HL-60/S4 treated with retinoic acid at 250 ng/mL for 4 days and 3 days (cell line): ENCODE results near the gene EHHADH.
"Not testable (repeated sequence)": the region's sequence is repeated elsewhere in the genome, so short reads cannot be mapped to it uniquely, and the experiment has no call there.

Source experiments
- in situ Hi-C: fragments of 300-500 bp; cut with MboI; formaldehyde crosslinking; loops from 2 replicates; pipeline ENCODE4 v1.7.0; 2022; ENCODE audit warnings: low sequenced_read_pairs

Gene EHHADH

GRCh38 chr3:185253133-185253532 lies 716 bp downstream of the EHHADH start:
- in situ Hi-C loops: not testable (repeated sequence)

GRCh38 chr3:185251272-185251671 lies 2.6 kb downstream of the EHHADH start:
- in situ Hi-C loops: no loop called here

- in situ Hi-C loops: no loop called here
These were observed 3.2 kb downstream of the EHHADH start for GRCh38 chr3:185250653-185251052.

GRCh38 chr3:185250247-185250646 lies 3.6 kb downstream of the EHHADH start:
- in situ Hi-C loops: no loop called here

- in situ Hi-C loops: no loop called here
These were observed 11.2 kb downstream of the EHHADH start for GRCh38 chr3:185242642-185243041.

GRCh38 chr3:185236969-185237368 lies 16.9 kb downstream of the EHHADH start:
- in situ Hi-C loops: no loop called here

GRCh38 chr3:185233328-185233727 lies 20.5 kb downstream of the EHHADH start:
- in situ Hi-C loops: no loop called here

GRCh38 chr3:185226526-185226925 lies 27.3 kb downstream of the EHHADH start:
- in situ Hi-C loops: not testable (repeated sequence)

- in situ Hi-C loops: no loop called here
These were observed 28.3 kb downstream of the EHHADH start for GRCh38 chr3:185225523-185225922.

- in situ Hi-C loops: no loop called here
These were observed 28.8 kb downstream of the EHHADH start for GRCh38 chr3:185225080-185225479.

GRCh38 chr3:185221203-185221602 lies 32.6 kb downstream of the EHHADH start:
- in situ Hi-C loops: no loop called here

GRCh38 chr3:185216607-185216958 lies 37.3 kb downstream of the EHHADH start:
- in situ Hi-C loops: no loop called here

GRCh38 chr3:185215873-185216606 lies 37.8 kb downstream of the EHHADH start:
- in situ Hi-C loops: no loop called here

GRCh38 chr3:185212559-185212958 lies 41.3 kb downstream of the EHHADH start:
- in situ Hi-C loops: no loop called here

- in situ Hi-C loops: no loop called here
These were observed 41.8 kb downstream of the EHHADH start for GRCh38 chr3:185212086-185212485.

- in situ Hi-C loops: no loop called here
These were observed 43.2 kb downstream of the EHHADH start for GRCh38 chr3:185210621-185211142.

GRCh38 chr3:185208823-185209222 lies 45.0 kb downstream of the EHHADH start:
- in situ Hi-C loops: no loop called here

- in situ Hi-C loops: no loop called here
These were observed 45.7 kb downstream of the EHHADH start for GRCh38 chr3:185207931-185208746.

GRCh38 chr3:185207481-185207880 lies 46.4 kb downstream of the EHHADH start:
- in situ Hi-C loops: no loop called here

GRCh38 chr3:185205865-185206264 lies 48.0 kb downstream of the EHHADH start:
- in situ Hi-C loops: no loop called here

- in situ Hi-C loops: no loop called here
These were observed 49.0 kb downstream of the EHHADH start for GRCh38 chr3:185204894-185205293.

- in situ Hi-C loops: no loop called here
These were observed 53.2 kb downstream of the EHHADH start for GRCh38 chr3:185200639-185201038.
